GDM1 (cell line): Measurements from ENCODE around the gene DIO3.
"Not testable (repeated sequence)": the region's sequence is repeated elsewhere in the genome, so short reads cannot be mapped to it uniquely, and the experiment has no call there.

Experiments
- DNase-seq: peaks from one replicate; lab custom pipeline; 2025; lab: John Stamatoyannopoulos, UW

The DIO3 gene

GRCh38 chr14:101542391-101542790 is 18.9 kb upstream of the DIO3 start:
- DNase-seq = no peak

- DNase-seq = no peak
Observed at GRCh38 chr14:101543814-101544213, 17.5 kb upstream of the DIO3 start.

- no peak for DNase-seq
Observed at GRCh38 chr14:101544550-101544949, 16.7 kb upstream of the DIO3 start.

GRCh38 chr14:101546706-101547105 is 14.6 kb upstream of the DIO3 start:
- no peak for DNase-seq

- no peak for DNase-seq
Observed at GRCh38 chr14:101547107-101547738, 14.1 kb upstream of the DIO3 start.

- no peak for DNase-seq
Observed at GRCh38 chr14:101547961-101548669, 13.2 kb upstream of the DIO3 start.

GRCh38 chr14:101548710-101549109 is 12.6 kb upstream of the DIO3 start:
- no peak for DNase-seq

GRCh38 chr14:101549154-101549553 is 12.1 kb upstream of the DIO3 start:
- no peak for DNase-seq

GRCh38 chr14:101550202-101550912 is 10.9 kb upstream of the DIO3 start:
- not testable (repeated sequence) for DNase-seq

- DNase-seq = no peak
Observed at GRCh38 chr14:101551729-101552595, 9.3 kb upstream of the DIO3 start.

GRCh38 chr14:101552786-101553231 is 8.5 kb upstream of the DIO3 start:
- no peak for DNase-seq

GRCh38 chr14:101553393-101553792 is 7.9 kb upstream of the DIO3 start:
- DNase-seq = no peak

GRCh38 chr14:101553931-101554330 is 7.4 kb upstream of the DIO3 start:
- DNase-seq = no peak

GRCh38 chr14:101554991-101555668 is 6.2 kb upstream of the DIO3 start:
- DNase-seq = no peak

GRCh38 chr14:101555669-101556043 is 5.6 kb upstream of the DIO3 start:
- DNase-seq = not testable (repeated sequence)

- no peak for DNase-seq
Observed at GRCh38 chr14:101556131-101556530, 5.2 kb upstream of the DIO3 start.

- no peak for DNase-seq
Observed at GRCh38 chr14:101556566-101557320, 4.6 kb upstream of the DIO3 start.

- DNase-seq = no peak
Observed at GRCh38 chr14:101557321-101557695, 4.0 kb upstream of the DIO3 start.

GRCh38 chr14:101557811-101558738 is 3.2 kb upstream of the DIO3 start:
- DNase-seq = no peak

- DNase-seq = no peak
Observed at GRCh38 chr14:101558739-101559240, 2.5 kb upstream of the DIO3 start.
